Brain microvascular endothelial cell (primary cell): ENCODE data around the gene FBXL17.

Source experiments
- DNase-seq: peaks from one replicate; pipeline ENCODE4 v3.0.0-alpha.2; 2020
- H3K27ac ChIP-seq: fragments of 250-450 bp; sonication (Bioruptor Pico); 2 replicates; pipeline ENCODE4 v1.5.1; 2020; ENCODE audit warnings: mild to moderate bottlenecking, moderate library complexity
- H3K27me3 ChIP-seq: fragments of 250-450 bp; sonication (Bioruptor Pico); replicated peaks from 2 replicates; pipeline ENCODE4 v1.5.1; 2020; ENCODE audit warnings: mild to moderate bottlenecking
- H3K36me3 ChIP-seq: fragments of 250-450 bp; sonication (Bioruptor Pico); replicated peaks from 2 replicates; pipeline ENCODE4 v1.5.1; 2020; ENCODE audit warnings: mild to moderate bottlenecking
- H3K4me3 ChIP-seq: 2 replicates; pipeline ENCODE4 v1.5.1; 2011; ENCODE audit warnings: low read depth, mild to moderate bottlenecking, control low read depth, low read length, moderate library complexity
- CTCF ChIP-seq: IDR thresholded peaks from 2 replicates; pipeline ENCODE4 v1.5.1; 2011; ENCODE audit warnings: low read depth, mild to moderate bottlenecking, moderate library complexity, low read length, control low read depth, inconsistent platforms; ENCODE audit errors: missing control alignments
- in situ Hi-C: cut with HindIII; loops from 2 replicates; pipeline ENCODE4 v1.10.0; 2017; ENCODE audit warnings: low sequenced_read_pairs, low pct_ligation_motif_present

FBXL17 gene

DNA sequence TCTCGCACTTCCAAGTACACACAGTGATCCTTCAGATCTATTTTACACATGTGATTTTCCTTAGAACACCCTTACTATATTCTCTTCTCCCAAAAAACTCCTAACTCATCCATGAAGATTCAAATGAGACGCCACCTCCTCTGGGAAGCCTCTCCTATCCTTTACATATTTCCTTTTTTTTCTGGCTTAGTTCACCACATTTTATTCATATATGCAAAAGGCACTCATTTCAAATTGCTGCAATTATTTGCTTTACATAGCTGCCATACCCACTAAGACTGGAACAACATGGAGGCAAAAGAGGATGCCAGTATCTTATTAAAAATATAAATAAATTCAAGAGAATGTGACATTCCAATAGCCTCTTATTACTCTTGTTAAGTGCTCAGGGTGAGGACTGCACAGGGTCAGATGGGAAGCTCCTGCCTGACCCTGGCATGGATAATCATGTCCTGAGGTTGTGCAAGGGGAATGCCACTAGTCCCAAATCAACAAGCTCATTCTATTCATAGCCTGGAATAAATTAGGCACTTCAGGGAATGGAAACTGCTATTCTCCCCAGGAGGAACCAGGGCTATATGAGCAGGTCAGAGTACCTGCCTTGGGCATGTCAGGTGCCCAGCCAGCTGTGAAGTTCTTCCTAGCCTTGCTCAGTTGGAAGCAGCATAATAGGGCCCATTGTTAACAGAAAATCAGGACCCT, 262.9 kb downstream of the FBXL17 start:
- no peaks in the 10 kb centered on the region for H3K36me3 ChIP-seq
- in situ Hi-C loops = no loop called here
- DNase-seq = no peak
- no peak for TF ChIP-seq CTCF
- H3K4me3 ChIP-seq = no peak overlapping the region
- H3K27me3 ChIP-seq = no peaks in the 10 kb centered on the region
- H3K27ac ChIP-seq = no peak overlapping the region

- Histone ChIP-seq H3K27me3 (no peaks in the 10 kb centered on the region), H3K36me3 (no peaks in the 10 kb centered on the region), H3K27ac (no peak overlapping the region), H3K4me3 (no peak overlapping the region)
- no peak for DNase-seq
- in situ Hi-C loops = no loop called here
- no peak for TF ChIP-seq CTCF
Measured at GRCh38 chr5:108115673-108116072, 266.2 kb downstream of the FBXL17 start.

- Histone ChIP-seq H3K4me3 (no peak overlapping the region), H3K27ac (no peak overlapping the region), H3K27me3 (no peaks in the 10 kb centered on the region), H3K36me3 (no peaks in the 10 kb centered on the region)
- no peak for TF ChIP-seq CTCF
- in situ Hi-C loops = no loop called here
- DNase-seq = no peak
Measured at GRCh38 chr5:108113950-108114349, 267.9 kb downstream of the FBXL17 start.

- no peak for TF ChIP-seq CTCF
- in situ Hi-C loops = no loop called here
- H3K27ac ChIP-seq = no peak overlapping the region
Measured at GRCh38 chr5:108111736-108112135, 270.2 kb downstream of the FBXL17 start.

DNA sequence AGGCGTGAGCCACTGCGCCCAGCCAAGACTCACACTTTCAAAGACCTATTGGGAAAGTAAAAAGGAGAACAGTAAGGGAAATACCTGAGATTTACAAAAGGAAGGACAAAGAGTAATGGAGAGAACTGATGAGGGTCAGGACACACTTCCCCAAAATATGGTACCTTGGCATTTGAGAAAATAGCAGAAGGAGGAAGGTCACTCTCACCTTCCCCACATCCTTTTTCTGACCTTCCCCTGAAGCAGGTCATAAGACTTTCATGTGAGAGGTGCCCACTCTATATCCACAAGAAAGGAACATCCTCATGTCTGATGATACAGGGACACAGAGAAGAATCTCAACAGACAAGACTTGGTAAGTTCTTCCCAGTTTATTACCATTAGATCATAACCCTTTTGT, 272.8 kb downstream of the FBXL17 start:
- no peaks in the 10 kb centered on the region for H3K36me3 ChIP-seq
- TF ChIP-seq CTCF = no peak
- H3K4me3 ChIP-seq = no peak overlapping the region
- in situ Hi-C loops = no loop called here
- DNase-seq = no peak
- no peaks in the 10 kb centered on the region for H3K27me3 ChIP-seq
- no peak overlapping the region for H3K27ac ChIP-seq

More at GRCh38 chr5:108111736-108112135, 270.2 kb downstream of the FBXL17 start:
- Histone ChIP-seq H3K4me3 (no peak overlapping the region), H3K36me3 (no peaks in the 10 kb centered on the region), H3K27me3 (no peaks in the 10 kb centered on the region)
- DNase-seq = no peak

GRCh38 chr5:108104448-108104847, 277.4 kb downstream of the FBXL17 start:
- DNase-seq = no peak
- Histone ChIP-seq H3K4me3 (no peak overlapping the region), H3K36me3 (no peaks in the 10 kb centered on the region), H3K27ac (no peak overlapping the region), H3K27me3 (no peaks in the 10 kb centered on the region)
- no peak for TF ChIP-seq CTCF
- in situ Hi-C loops = no loop called here
